NK-92 (cell line): ENCODE results near the gene GIMAP6.
"Not testable (repeated sequence)": the region's sequence is repeated elsewhere in the genome, so short reads cannot be mapped to it uniquely, and the experiment has no call there.

Experiments used
- DNase-seq: peaks from one replicate; lab custom pipeline; 2025; ENCODE audit not compliant: unreplicated experiment; lab: John Stamatoyannopoulos, UW

GIMAP6 gene

GRCh38 chr7:150645259-150646020 lies 13.3 kb upstream of the GIMAP6 start:
- no peak for DNase-seq

GRCh38 chr7:150642926-150643325 lies 10.7 kb upstream of the GIMAP6 start:
- DNase-seq = no peak

GRCh38 chr7:150641854-150642253 lies 9.7 kb upstream of the GIMAP6 start:
- no peak for DNase-seq

- DNase-seq = no peak
Observed at GRCh38 chr7:150633926-150634325, 1.7 kb upstream of the GIMAP6 start.

GRCh38 chr7:150631084-150631826 lies 930 bp downstream of the GIMAP6 start:
- no peak for DNase-seq

- no peak for DNase-seq
Observed at GRCh38 chr7:150629347-150629746, 2.8 kb downstream of the GIMAP6 start.

- no peak for DNase-seq
Observed at GRCh38 chr7:150627959-150628358, 4.2 kb downstream of the GIMAP6 start.

GRCh38 chr7:150626696-150627095 lies 5.5 kb downstream of the GIMAP6 start:
- DNase-seq = no peak

GRCh38 chr7:150621376-150621775 lies 10.8 kb downstream of the GIMAP6 start:
- DNase-seq = no peak

GRCh38 chr7:150620617-150621371 lies 11.4 kb downstream of the GIMAP6 start:
- no peak for DNase-seq

- DNase-seq = no peak
Observed at GRCh38 chr7:150620061-150620460, 12.1 kb downstream of the GIMAP6 start.

GRCh38 chr7:150615221-150615755 lies 16.9 kb downstream of the GIMAP6 start:
- not testable (repeated sequence) for DNase-seq

- not testable (repeated sequence) for DNase-seq
Observed at GRCh38 chr7:150614426-150614825, 17.8 kb downstream of the GIMAP6 start.

GRCh38 chr7:150613880-150614279 lies 18.3 kb downstream of the GIMAP6 start:
- DNase-seq = no peak

GRCh38 chr7:150612925-150613324 lies 19.3 kb downstream of the GIMAP6 start:
- no peak for DNase-seq

GRCh38 chr7:150610233-150610632 lies 22.0 kb downstream of the GIMAP6 start:
- no peak for DNase-seq

GRCh38 chr7:150603600-150603999 lies 28.6 kb downstream of the GIMAP6 start:
- DNase-seq = not testable (repeated sequence)

GRCh38 chr7:150595361-150595760 lies 36.8 kb downstream of the GIMAP6 start:
- no peak for DNase-seq

GRCh38 chr7:150594805-150595204 lies 37.4 kb downstream of the GIMAP6 start:
- no peak for DNase-seq

- no peak for DNase-seq
Observed at GRCh38 chr7:150587551-150587950, 44.6 kb downstream of the GIMAP6 start.

GRCh38 chr7:150586785-150587152 lies 45.4 kb downstream of the GIMAP6 start:
- DNase-seq = no peak
